ENCODE results near the gene TRAF4. TPM values are rescaled to one million over a fixed set of nuclear protein-coding genes. Genes with fewer than 3 reads are reported as not detected.

Gene TRAF4
- 3.5 TPM for total RNA-seq
- long read RNA-seq, partial matches to known transcripts = 0 of 2 reads
- long read RNA-seq, other reads (novel, unspliced or antisense) = 0 of 2 reads

- Histone ChIP-seq H3K4me3 (peak within 1 kb of the TSS; percentile 84), H3K36me3 (peaks cover 11% of the 10 kb centered on the region), H3K4me1 (peaks cover 48% of the 10 kb centered on the region), H3K27ac (replicated peaks) (peak within 1 kb of the TSS; percentile 87), H3K9me3 (replicated peaks) (no peaks in the 10 kb centered on the region), H3K27me3 (ENCODE audit: low read depth) (no peaks in the 10 kb centered on the region)
- peak; percentile 45 for TF ChIP-seq CTCF (IDR thresholded peaks at IDR 0.05; ENCODE audit: borderline replicate concordance)
- intact Hi-C loops (cut with micrococcal nuclease) = no loop called here
- peak; percentile 79 for DNase-seq
Measured at GRCh38 chr17:28743243-28744103, at the start of gene TRAF4. TRAF4 (plus strand) TSS chr17:28744011; CDS start chr17:28744113, 102 bp downstream.

GRCh38 chr17:28698253-28698941, 45.4 kb upstream of the TRAF4 start:
- H3K36me3 ChIP-seq = peaks cover 100% of the 10 kb centered on the region
- no peak overlapping the region for H3K4me3 ChIP-seq
- no peak for TF ChIP-seq CTCF (IDR thresholded peaks at IDR 0.05; ENCODE audit: borderline replicate concordance)
- no peak overlapping the region for H3K27ac ChIP-seq (replicated peaks)
- no peaks in the 10 kb centered on the region for H3K27me3 ChIP-seq (ENCODE audit: low read depth)
- no peaks in the 10 kb centered on the region for H3K4me1 ChIP-seq
- H3K9me3 ChIP-seq (replicated peaks) = no peaks in the 10 kb centered on the region
- intact Hi-C loops (cut with micrococcal nuclease) = no loop called here
- DNase-seq = no peak

- no peak for TF ChIP-seq CTCF (IDR thresholded peaks at IDR 0.05; ENCODE audit: borderline replicate concordance)
- intact Hi-C loops (cut with micrococcal nuclease) = no loop called here
- DNase-seq = no peak
Measured at GRCh38 chr17:28700278-28700677, 43.5 kb upstream of the TRAF4 start.

GRCh38 chr17:28700830-28701492, 42.9 kb upstream of the TRAF4 start:
- Histone ChIP-seq H3K4me1 (no peaks in the 10 kb centered on the region), H3K27ac (replicated peaks) (no peak overlapping the region), H3K4me3 (no peak overlapping the region), H3K36me3 (peaks cover 76% of the 10 kb centered on the region), H3K9me3 (replicated peaks) (no peaks in the 10 kb centered on the region), H3K27me3 (ENCODE audit: low read depth) (no peaks in the 10 kb centered on the region)
- intact Hi-C loops (cut with micrococcal nuclease) = no loop called here
- TF ChIP-seq CTCF (IDR thresholded peaks at IDR 0.05; ENCODE audit: borderline replicate concordance) = no peak
- DNase-seq = no peak

More at GRCh38 chr17:28700278-28700677, 43.5 kb upstream of the TRAF4 start:
- no peaks in the 10 kb centered on the region for H3K27me3 ChIP-seq (ENCODE audit: low read depth)
- H3K9me3 ChIP-seq (replicated peaks) = no peaks in the 10 kb centered on the region
- H3K27ac ChIP-seq (replicated peaks) = no peak overlapping the region
- peaks cover 83% of the 10 kb centered on the region for H3K36me3 ChIP-seq
- H3K4me3 ChIP-seq = no peak overlapping the region
- H3K4me1 ChIP-seq = no peaks in the 10 kb centered on the region

DNA sequence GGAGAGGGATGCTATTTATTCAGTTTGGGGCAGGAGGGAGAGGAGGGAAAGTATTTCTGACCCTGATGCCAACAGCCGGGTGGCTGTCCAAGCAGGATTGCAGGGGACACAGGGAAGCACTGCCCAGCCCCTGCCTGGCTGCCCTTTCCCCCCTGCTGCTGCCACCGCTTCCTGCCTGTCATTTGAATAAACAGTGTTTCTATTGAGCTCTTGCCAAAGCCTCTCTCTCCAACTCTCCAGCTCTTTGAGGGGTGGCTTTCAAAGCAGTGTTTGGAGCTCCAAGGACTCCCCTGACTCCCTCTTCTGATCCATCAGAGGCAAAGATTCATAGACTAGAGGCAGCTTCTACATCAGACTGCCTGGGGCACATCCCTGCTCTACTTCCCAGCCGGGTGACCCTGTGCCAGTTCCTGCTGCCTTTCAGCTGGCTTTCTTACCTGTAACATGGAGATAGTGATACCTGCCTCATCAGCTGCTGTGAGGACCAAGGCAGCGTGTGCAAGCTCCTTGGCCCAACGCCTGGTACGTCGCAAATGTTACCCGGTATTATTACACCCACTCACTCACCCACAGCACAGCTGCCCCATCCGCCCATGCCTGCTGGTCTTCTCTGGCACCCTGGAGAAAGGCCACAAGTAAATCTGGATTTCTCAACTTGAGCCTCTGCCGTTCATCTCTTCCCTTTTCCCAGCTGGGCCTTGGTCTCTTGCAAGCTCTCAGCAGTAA, 41.6 kb upstream of the TRAF4 start:
- no peak for DNase-seq
- Histone ChIP-seq H3K27me3 (ENCODE audit: low read depth) (no peaks in the 10 kb centered on the region), H3K4me3 (no peak overlapping the region), H3K4me1 (no peaks in the 10 kb centered on the region), H3K27ac (replicated peaks) (no peak overlapping the region), H3K36me3 (peaks cover 64% of the 10 kb centered on the region), H3K9me3 (replicated peaks) (no peaks in the 10 kb centered on the region)
- no peak for TF ChIP-seq CTCF (IDR thresholded peaks at IDR 0.05; ENCODE audit: borderline replicate concordance)
- intact Hi-C loops (cut with micrococcal nuclease) = no loop called here

Data from left ventricle myocardium inferior (tissue), 1 donor.